ENCODE data around the gene CELA2A. TPM values are rescaled to one million over a fixed set of nuclear protein-coding genes. Genes with fewer than 3 reads are reported as not detected.

CELA2A gene
- total RNA-seq, 1 donor from 2014 or later, result not detected

GRCh38 chr1:15418806-15419515, 37.6 kb upstream of the CELA2A start:
- peaks cover 27% of the 10 kb centered on the region for H3K4me1 Mint-ChIP-seq
- H3K27me3 Mint-ChIP-seq (ENCODE audit: insufficient read depth, low read depth), result peaks cover 4% of the 10 kb centered on the region
- Histone ChIP-seq H3K36me3 (no peaks in the 10 kb centered on the region), H3K4me1 (no peaks in the 10 kb centered on the region), H3K27me3 (no peaks in the 10 kb centered on the region), H3K4me3 (no peak overlapping the region), H2AFZ (replicated peaks) (no peak overlapping the region), H3K27ac (no peak overlapping the region), H4K20me1 (ENCODE audit: low read depth) (no peaks in the 10 kb centered on the region), H3K9me3 (ENCODE audit: low read depth) (no peaks in the 10 kb centered on the region), H3F3A (ENCODE audit: low read depth) (no peaks in the 10 kb centered on the region), H3K4me2 (no peak overlapping the region), H3K79me2 (ENCODE audit: low read depth) (no peaks in the 10 kb centered on the region), H3K9ac (no peak overlapping the region)
- no peak for TF ChIP-seq CTCF (IDR thresholded peaks at IDR 0.05)
- TF ChIP-seq EZH2phosphoT487 (IDR thresholded peaks at IDR 0.05), result no peak
- TF ChIP-seq EZH2 (IDR thresholded peaks at IDR 0.05), result no peak
- peaks cover 3% of the 10 kb centered on the region for H3K9me3 Mint-ChIP-seq
- no peak overlapping the region for H3K4me3 Mint-ChIP-seq
- H3K27ac Mint-ChIP-seq, result no peak overlapping the region
- peaks cover 9% of the 10 kb centered on the region for H3K36me3 Mint-ChIP-seq
- DNase-seq (ENCODE audit: low spot score), result no peak

- Histone ChIP-seq H3F3A (ENCODE audit: low read depth) (no peaks in the 10 kb centered on the region), H3K36me3 (no peaks in the 10 kb centered on the region), H3K27ac (no peak overlapping the region), H3K4me1 (no peaks in the 10 kb centered on the region), H3K27me3 (no peaks in the 10 kb centered on the region), H4K20me1 (ENCODE audit: low read depth) (no peaks in the 10 kb centered on the region), H3K9ac (no peak overlapping the region), H2AFZ (replicated peaks) (no peak overlapping the region), H3K4me2 (no peak overlapping the region), H3K4me3 (no peak overlapping the region), H3K9me3 (ENCODE audit: low read depth) (no peaks in the 10 kb centered on the region), H3K79me2 (ENCODE audit: low read depth) (no peaks in the 10 kb centered on the region)
- no peak for TF ChIP-seq EZH2 (IDR thresholded peaks at IDR 0.05)
- TF ChIP-seq CTCF (IDR thresholded peaks at IDR 0.05), result no peak
- no peak for TF ChIP-seq EZH2phosphoT487 (IDR thresholded peaks at IDR 0.05)
- no peak overlapping the region for H3K4me3 Mint-ChIP-seq
- no peak for DNase-seq (ENCODE audit: low spot score)
- no peak overlapping the region for H3K27ac Mint-ChIP-seq
- H3K9me3 Mint-ChIP-seq, result peaks cover 3% of the 10 kb centered on the region
- peaks cover 2% of the 10 kb centered on the region for H3K27me3 Mint-ChIP-seq (ENCODE audit: insufficient read depth, low read depth)
- peaks cover 5% of the 10 kb centered on the region for H3K36me3 Mint-ChIP-seq
- peaks cover 24% of the 10 kb centered on the region for H3K4me1 Mint-ChIP-seq
These were observed 35.6 kb upstream of the CELA2A start for GRCh38 chr1:15420853-15421465.

- Mint-ChIP-seq H3K27me3 (ENCODE audit: insufficient read depth, low read depth) (peaks cover 4% of the 10 kb centered on the region), H3K4me3 (no peak overlapping the region), H3K27ac (no peak overlapping the region), H3K36me3 (peaks cover 5% of the 10 kb centered on the region), H3K4me1 (peaks cover 19% of the 10 kb centered on the region), H3K9me3 (peaks cover 3% of the 10 kb centered on the region)
- Histone ChIP-seq H3K4me3 (no peak overlapping the region), H3F3A (ENCODE audit: low read depth) (no peaks in the 10 kb centered on the region), H3K4me2 (no peak overlapping the region), H3K9ac (no peak overlapping the region), H3K27ac (no peak overlapping the region), H3K79me2 (ENCODE audit: low read depth) (no peaks in the 10 kb centered on the region), H4K20me1 (ENCODE audit: low read depth) (no peaks in the 10 kb centered on the region), H3K36me3 (no peaks in the 10 kb centered on the region), H3K9me3 (ENCODE audit: low read depth) (no peaks in the 10 kb centered on the region), H3K27me3 (no peaks in the 10 kb centered on the region), H2AFZ (replicated peaks) (no peak overlapping the region), H3K4me1 (no peaks in the 10 kb centered on the region)
- TF ChIP-seq CTCF (IDR thresholded peaks at IDR 0.05) (no peak), EZH2 (IDR thresholded peaks at IDR 0.05) (no peak), EZH2phosphoT487 (IDR thresholded peaks at IDR 0.05) (no peak)
- no peak for DNase-seq (ENCODE audit: low spot score)
These were observed 33.7 kb upstream of the CELA2A start for GRCh38 chr1:15422871-15423270.

Measured in neural progenitor cell (in vitro differentiated cells).